ENCODE data around the gene GOLGA6C.
"Not testable (repeated sequence)": the region's sequence is repeated elsewhere in the genome, so short reads cannot be mapped to it uniquely, and the experiment has no call there.

The GOLGA6C gene

DNA sequence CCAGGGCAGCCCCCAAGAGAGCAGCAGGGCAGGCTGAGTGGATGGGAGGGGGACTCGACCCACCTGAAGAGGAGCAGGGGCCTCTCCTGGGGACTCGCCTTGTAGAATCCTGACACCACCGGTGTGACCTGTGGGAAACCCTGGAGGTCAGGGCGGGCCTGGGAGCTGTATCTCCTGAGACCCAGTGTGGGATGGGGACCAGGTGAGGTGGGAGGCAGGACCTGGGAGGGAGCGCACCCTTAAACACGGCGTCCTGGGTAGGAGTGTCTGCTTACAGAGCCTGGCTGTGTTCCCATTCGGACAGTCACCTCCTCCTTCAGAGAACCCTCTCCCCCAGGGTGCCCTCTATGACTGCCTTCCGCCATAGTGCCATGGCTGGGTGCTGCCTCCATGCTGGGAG lies 29.3 kb upstream of the GOLGA6C start:
- no peak for DNase-seq

DNA sequence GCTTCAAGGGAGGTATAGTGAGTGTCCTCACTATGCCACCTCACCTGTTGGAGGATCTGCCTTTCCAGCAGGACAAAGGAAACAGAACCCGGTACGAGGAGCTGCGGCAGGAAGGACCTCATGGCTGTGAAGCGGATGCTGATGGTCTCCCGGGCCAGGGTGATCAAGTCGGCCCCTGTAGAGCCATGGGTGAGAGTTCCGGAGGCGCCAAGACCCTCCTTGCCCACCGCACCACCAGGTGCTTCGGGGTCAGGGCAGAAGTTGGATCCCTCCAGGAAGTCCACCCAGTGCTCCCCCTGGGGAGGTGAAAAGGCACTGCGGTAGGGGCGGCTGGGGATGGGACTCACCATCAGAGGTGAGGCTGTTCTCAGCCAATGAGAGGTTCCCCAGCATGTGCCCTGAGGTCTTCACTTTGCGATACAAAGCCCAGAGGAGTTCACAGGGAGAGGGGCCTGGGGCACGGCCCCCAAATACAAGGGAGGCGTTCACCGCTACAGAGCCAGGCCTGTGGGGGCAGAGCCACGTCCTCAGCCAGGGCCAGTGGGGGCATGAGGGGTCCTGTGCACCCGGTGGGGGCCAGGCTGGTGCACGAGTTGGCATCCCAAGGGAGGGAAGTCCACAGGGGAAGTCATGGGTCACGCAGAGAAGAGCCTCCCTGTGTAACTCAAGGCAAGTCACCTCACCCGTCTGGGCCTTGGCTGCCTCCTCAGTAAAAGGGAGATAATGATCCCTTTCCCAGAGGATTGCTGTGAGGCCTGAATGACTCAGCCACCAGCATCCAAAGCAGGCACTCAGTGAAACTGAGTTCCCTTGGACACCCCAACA lies 28.7 kb upstream of the GOLGA6C start:
- no peak for DNase-seq

DNA sequence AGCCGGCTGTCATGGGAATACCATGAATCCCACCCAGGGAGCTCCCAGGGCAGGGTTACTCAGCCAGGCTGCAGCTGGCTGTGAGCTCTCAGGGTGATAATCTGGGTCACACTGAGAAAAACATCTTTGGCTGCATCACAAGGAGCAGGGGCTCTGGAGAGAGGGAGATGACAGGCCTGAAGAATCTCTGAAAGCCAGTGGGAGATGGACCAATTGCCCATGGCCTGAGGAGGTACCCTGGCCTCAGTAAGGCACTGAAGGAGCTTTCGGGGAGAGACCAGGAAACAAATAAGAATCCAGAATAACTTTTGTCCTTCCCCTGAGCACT lies 28.2 kb upstream of the GOLGA6C start:
- no peak for DNase-seq

DNA sequence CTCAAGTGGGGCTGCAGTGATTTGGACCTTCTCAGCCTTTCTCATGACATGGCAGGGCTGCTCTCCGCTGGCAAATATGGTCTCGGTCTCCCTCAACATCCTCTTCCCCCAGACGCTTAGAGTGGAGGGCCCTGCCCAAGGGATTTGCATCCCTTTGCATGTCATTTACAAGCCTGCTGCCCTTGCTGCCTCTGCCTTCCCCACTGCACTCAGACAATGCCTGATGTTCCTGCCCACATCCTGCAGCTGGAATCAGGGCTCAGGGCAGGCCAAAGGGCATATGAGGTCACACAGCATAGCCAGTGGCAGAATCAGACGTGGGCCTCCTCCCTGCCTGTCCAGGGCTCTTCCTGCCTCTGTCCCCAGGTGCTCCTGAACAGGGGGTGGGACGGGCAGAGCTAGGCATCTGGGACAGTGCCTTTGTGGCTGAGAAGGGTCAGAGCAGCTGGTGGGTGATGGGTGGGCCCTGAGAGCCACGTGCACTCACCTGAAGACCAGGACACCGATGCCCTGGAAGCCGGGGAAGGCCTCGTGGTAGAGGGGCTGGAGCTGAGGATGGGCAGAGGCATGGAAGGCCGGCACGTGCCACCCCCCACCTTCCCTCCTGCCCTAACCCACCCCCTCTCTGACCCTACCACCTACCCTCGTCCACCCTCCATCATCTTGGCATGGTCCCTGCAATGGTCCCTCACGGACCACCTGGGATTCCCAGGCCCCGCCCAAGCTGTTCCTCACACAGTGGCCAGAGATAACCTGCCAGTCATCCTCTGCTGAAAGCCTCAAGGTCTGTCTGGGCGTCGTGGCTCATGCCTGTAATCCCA lies 27.4 kb upstream of the GOLGA6C start:
- no peak for DNase-seq

DNA sequence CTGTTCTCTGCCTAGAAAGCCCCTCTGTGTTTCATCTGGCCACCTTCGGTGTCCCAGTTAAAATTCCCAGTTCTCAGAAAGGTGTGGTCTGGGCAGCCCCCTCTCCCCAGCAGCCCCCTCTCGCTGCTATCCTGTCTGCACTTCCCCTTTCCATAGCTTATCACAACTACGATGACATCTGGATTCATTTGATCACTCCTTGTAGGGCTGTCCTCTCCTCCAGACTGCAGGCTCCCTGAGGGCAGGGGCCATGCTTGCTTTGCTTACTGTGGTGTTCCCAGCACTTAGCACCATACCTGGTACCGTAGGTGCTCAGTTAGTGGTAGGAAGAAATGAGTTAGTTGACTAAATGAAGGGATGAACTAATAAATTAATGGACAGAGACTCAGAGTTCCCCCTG lies 26.3 kb upstream of the GOLGA6C start:
- no peak for DNase-seq

DNA sequence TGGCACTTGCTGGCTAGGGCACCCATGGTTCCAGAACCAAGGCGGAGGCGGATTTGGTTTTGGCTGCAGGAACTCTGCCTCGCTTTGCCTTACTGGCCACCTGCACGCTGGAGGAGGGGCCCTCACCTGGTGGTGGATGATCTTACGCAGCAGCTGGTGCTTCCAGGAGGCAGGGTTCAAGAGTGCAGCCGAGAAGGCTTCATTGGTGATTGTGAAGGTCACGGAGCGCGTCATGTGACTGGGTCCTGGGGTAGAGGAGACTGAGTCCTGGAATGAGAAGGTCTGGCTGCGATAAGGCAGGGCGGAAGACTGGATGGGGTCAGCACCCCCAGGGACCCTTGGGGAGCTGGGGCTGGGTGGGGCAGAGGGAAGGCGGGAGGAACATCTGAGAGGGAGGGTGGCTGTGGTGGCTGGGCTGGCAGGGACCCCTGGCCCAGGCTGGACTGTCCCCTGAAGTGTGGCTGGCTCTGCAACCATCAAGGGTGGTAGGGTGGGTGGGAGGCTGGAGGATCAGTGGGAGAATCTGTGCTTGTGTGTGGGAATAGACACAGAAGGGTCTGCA lies 25.8 kb upstream of the GOLGA6C start:
- no peak for DNase-seq

DNA sequence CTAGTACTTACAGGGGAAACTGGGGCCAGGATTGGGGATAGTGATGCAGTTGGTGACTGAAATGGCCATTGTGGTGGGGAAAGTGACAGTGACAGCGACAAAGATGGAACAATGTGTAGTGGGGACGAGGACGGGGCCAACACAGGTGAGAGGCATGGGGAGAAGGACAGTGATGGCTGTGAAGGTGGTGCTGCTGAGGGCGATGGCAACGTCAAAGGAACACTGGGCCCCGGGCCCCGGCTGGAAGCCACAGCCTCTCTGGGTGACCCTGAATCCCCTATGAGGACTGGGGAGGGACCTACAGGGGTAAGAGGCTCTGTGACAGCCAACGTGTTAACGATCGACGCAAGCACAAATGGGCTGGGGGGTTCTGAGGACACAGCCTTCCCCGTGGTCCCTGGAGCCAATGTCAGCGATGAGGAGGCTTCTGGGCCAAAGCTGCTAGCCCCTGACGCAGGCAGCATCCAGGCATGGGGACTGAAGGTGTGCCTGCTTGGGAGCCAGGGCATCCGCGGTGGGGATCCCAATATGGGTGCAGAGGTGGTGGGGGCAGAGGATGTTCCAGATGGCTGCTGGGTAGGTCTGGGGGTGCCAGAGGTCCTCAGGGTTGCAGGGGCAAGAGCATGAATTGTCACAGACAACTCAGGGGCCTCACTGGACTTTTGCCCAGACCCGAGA lies 25.2 kb upstream of the GOLGA6C start:
- no peak for DNase-seq

GRCh38 chr15:75233504-75234190 lies 24.5 kb upstream of the GOLGA6C start:
- no peak for DNase-seq

DNA sequence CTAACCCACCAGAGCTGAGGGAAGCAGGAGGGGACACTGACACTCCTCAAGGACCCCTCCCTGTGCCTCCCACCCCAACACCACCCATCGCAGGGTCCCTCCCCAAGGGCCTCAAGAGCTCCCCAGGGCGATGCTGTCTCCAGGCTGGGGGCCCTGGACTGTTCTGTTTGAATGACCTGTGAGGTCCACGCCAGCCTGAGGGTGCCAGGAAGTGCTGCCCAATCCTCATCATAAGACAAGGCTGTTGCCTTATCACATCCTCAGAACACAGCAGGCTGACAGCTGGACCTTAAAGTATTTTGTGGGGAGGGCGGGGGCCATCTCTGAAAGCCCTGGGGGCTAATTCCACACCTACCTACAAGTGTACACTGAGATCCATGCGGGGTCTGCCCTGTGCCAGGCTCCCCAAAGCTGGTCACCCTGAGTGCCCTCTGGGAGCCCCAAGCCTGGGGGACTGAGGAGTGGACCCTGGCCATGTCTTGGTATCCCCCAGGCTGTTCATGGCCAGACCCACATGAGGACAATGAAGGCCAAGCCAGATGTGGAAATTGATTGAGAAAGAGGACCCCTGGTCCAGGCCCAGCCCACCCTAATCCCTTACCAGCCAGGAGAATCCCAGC lies 23.8 kb upstream of the GOLGA6C start:
- no peak for DNase-seq

- DNase-seq: no peak
Measured at GRCh38 chr15:75235051-75235673, 23.0 kb upstream of the GOLGA6C start.

DNA sequence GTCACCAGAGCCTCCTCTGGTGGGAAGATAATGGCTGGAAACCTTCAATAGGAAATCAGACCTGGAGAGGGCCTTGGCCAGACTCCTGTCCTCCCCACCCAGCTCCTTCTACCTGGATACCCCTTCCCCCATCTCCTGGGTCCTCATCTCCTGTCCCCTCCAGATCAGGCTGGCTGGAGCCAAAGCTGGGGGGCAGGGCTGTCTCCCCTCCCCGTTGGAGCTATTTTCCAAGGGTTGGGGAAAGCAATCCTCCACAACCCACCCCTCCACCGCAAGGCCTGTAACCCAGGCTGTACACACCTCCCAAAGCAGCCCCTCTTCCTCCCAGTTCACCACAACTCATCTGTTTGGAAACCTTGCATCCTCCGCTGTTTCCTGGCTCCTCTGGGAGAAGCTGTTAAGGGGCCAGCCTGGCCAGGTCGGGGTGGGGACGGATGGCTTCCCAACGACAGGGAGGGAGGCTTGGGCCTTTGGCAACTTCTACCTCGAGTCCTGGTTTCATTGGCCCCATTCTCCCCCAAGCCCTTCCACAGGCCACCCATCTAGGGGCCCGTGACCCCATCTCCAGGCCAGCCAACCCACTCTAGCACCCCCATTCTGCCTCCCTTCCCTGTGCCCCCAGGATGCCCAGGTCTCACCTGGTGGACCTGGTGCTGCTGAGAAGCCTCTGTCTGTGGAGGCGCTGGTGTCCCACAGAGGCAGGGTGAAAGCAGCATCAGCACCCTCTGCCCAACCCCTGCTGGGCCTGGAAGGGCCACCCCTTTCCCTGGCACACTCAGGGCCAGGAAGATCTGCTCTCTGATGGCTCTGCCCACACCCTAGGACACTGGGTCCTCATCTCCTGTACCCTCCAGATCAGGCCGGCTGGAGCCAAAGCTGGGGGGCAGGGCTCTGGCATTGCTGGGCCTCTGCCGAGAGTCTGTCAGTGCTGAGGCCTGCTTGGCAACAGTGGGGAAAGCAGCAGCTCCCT lies 22.1 kb upstream of the GOLGA6C start:
- DNase-seq: no peak

- no peak for DNase-seq
Measured at GRCh38 chr15:75237316-75237982, 20.7 kb upstream of the GOLGA6C start.

DNA sequence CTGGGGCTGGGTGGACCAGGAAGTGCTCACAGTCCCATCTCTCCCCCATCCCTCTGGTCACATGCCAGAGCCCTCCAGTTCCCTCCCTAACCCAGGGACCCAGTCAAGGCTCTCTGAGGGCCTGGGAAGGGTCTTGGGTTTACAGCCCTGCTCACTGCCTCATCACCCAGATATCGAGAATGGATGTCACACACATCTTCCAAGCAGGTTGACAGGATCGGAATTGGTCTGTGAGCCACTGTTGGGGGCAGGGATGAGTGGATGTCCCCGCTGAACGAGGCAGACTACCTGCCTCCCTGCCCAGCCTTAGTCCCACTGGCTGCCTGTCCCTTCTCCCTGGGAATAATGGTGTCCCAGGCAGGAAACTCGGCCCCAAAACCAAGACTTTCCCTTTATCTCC lies 20.0 kb upstream of the GOLGA6C start:
- DNase-seq: no peak

- not testable (repeated sequence) for DNase-seq
Measured at GRCh38 chr15:75245741-75246140, 12.4 kb upstream of the GOLGA6C start.

DNA sequence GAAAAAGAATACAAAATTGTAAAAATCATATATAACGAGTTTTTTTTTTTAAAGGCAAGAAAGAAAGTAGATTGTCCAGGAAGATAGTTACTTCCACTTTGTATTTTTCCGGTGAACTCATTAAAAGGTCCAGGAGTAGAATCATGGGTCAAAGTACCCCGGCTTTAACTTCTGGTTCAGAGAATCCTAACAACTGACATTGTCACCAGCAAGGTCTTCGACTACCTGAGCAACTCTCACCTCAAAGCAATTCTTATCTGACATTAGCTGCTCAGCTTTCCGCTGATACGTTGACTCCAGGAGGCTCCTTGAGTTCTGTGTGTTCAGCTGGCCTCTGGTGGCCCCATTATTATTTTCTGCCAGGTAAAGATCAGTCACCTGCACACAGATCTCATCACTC lies 9.1 kb upstream of the GOLGA6C start:
- not testable (repeated sequence) for DNase-seq

GRCh38 chr15:75249726-75250125 lies 8.4 kb upstream of the GOLGA6C start:
- DNase-seq: no peak

DNA sequence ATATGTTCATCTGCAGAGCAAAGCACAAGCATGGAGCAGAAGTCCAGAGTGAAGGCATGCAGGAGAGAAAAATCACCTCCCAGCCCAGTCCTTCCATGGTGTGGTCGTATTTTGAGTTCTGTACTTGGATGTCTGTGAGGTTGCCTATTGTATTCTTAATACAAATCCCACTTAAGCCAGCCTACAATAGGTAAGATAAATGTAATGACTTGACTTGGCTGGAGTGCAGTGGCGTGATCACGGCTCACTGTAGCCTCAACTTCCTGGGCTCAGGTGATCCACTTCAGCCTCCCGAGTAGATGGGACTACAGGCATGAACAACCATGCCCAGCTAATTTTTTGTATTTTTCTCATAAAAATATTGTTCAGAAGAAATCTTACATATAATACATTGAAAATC lies 6.8 kb upstream of the GOLGA6C start:
- DNase-seq: not testable (repeated sequence)

DNA sequence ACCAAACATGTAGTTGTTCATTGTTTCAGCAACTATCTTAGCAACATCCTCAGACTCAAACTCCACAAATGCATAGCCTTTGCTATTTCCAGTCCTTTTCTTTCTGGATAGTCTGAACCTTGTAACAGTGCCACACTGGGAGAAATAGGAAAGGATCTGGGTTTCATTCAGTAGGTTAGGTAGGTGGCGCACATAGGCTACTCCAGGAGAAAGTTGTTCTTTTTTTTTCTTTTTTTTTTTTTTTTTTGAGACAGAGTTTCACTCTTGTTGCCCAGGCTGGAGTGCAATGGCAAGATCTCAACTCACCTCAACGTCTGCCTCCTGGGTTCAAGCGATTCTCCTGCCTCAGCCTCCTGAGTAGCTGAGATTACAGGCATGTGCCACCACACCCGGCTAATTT lies 5.8 kb upstream of the GOLGA6C start:
- not testable (repeated sequence) for DNase-seq

DNA sequence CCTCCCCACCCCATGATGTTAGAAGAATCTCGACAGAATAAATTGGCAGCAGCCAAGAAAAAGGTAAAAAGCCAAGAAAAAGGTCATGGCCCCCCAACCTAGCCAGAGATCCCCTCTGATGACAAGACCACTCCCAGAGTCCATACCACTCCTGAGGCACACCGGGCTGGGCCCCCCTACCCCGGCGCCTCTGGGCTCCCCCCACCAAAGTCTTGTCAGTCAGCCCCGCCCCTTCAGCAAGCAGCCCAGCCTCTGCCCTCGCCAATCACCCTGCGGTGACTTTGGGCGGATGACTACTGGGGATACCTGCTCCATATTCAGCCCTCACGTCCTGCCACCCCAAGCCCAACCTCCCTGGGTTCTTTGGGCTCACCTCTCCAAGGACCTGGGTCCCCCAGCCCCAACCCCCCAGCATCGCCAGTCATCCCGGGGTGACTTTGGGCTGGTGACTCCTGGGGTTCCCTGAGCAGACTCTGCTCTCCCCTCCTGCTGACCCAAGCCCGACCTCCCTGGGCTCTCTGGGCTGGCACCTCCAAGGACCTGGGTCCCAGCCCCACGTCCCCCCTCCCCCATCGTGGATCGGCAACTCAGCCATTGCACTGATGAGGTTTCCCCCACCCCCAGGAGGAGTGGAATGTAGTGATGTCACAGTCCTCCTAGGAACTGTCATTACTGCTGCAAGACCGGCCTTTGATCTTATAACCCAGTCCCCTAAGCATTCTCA lies 648 bp downstream of the GOLGA6C start:
- not testable (repeated sequence) for DNase-seq
